Gastroesophageal sphincter (tissue), 4 donors: ENCODE results near the gene DPP7. TPM values are rescaled to one million over a fixed set of nuclear protein-coding genes. Genes with fewer than 3 reads are reported as not detected.

Experiments
- ATAC-seq: fragments of 150-250 bp; one replicate; pipeline ENCODE4 v1.9.1; 2016; ENCODE audit warnings: mild to moderate bottlenecking, moderate library complexity
- H3K27ac ChIP-seq, 4 donors: fragments of 200-600 bp; sonication (generic) in 3 of 4; 1 replicate in 3 of 4; 2 replicates in 1 of 4; pipeline ENCODE4 v1.5.1; 2016 to 2019
- H3K27me3 ChIP-seq: fragments of 200-600 bp; sonication (generic); one replicate; pipeline ENCODE4 v1.5.1; 2019
- H3K36me3 ChIP-seq, 2 donors: fragments of 200-600 bp; sonication (generic); one replicate each; pipeline ENCODE4 v1.5.1; 2019; ENCODE audit warnings: control low read depth in 1 of 2
- H3K4me1 ChIP-seq, 3 donors: fragments of 200-600 bp; sonication (generic); 1 replicate in 2 of 3; 2 replicates in 1 of 3; pipeline ENCODE4 v1.5.1; 2016 to 2019; ENCODE audit warnings: control low read depth in 2 of 3
- H3K4me3 ChIP-seq, 2 donors: fragments of 200-600 bp; sonication (generic); one replicate each; pipeline ENCODE4 v1.5.1; 2019; ENCODE audit warnings: mild to moderate bottlenecking in 1 of 2, moderate library complexity in 1 of 2
- H3K9me3 ChIP-seq, 3 donors: fragments of 200-600 bp; sonication (generic); one replicate each; pipeline ENCODE4 v1.5.1; 2017 to 2019; ENCODE audit warnings: control low read depth in 2 of 3
- CTCF ChIP-seq, 4 experiments: fragments of 200-600 bp in 2 of 4; fragments of 450-650 bp in 2 of 4; sonication (generic) in 1 of 4; IDR thresholded peaks; one replicate each; pipeline ENCODE4 v1.5.1; 2017 to 2019; ENCODE audit warnings: antibody characterized with exemption in 4 of 4, mild to moderate bottlenecking in 2 of 4, moderate library complexity in 2 of 4
- EP300 ChIP-seq: sonication (generic); formaldehyde crosslinking; IDR thresholded peaks from one replicate; pipeline ENCODE4 v1.6.1; 2017; ENCODE audit warnings: antibody characterized with exemption, mild to moderate bottlenecking
- POLR2A ChIP-seq, 2 donors: fragments of 450-650 bp; IDR thresholded peaks; one replicate each; pipeline ENCODE4 v1.6.1; 2017; ENCODE audit warnings: antibody characterized with exemption in 2 of 2, mild to moderate bottlenecking in 2 of 2, moderate library complexity in 1 of 2
- POLR2AphosphoS5 ChIP-seq: sonication (generic); formaldehyde crosslinking; IDR thresholded peaks from one replicate; pipeline ENCODE4 v1.6.1; 2017; ENCODE audit warnings: antibody characterized with exemption
- WGBS, 2 donors: methylation state at CpG; one replicate each; pipeline ENCODE4 v1.1.5; 2018; ENCODE audit warnings: low coverage in 1 of 2; 5-methylcytosine and 5-hydroxymethylcytosine counted together
- total RNA-seq, 4 donors: library from RNA; depleted of rRNA; stranded (reverse); fragments of >200 nt; gene quantifications; one replicate each; pipeline ENCODE4 v1.1.0, GENCODE V29; 2016

DPP7 gene
- total RNA-seq, 4 donors from 2014 or later, result 74.5 to 124 (median 111) TPM

- Histone ChIP-seq H3K4me1 (peaks cover 0 to 26% (median 3%) of the 10 kb centered on the region in 3 donors), H3K27ac (no peak overlapping the region), H3K27me3 (peaks cover 91% of the 10 kb centered on the region), H3K4me3 (no peak overlapping the region), H3K9me3 (peaks cover 0 to 19% (median 0%) of the 10 kb centered on the region in 3 donors), H3K36me3 (no peaks in the 10 kb centered on the region)
- TF ChIP-seq EP300, result no peak
- 63% methylated on average over 3 of the region's 4 CpGs; no CpG with 5 or more reads in 1 of the 2 donors for WGBS, 2 donors
- no peak for ATAC-seq
These were observed 19.7 kb upstream of the DPP7 start for GRCh38 chr9:137134191-137134590.

- no peak for ATAC-seq
These were observed 15.7 kb upstream of the DPP7 start for GRCh38 chr9:137130176-137130755.

GRCh38 chr9:137129456-137130175, 15.1 kb upstream of the DPP7 start:
- peak overlapping the region in 3 of 4 donors; percentile 68 to 77 (median 76) for H3K27ac ChIP-seq
- H3K4me1 ChIP-seq, result peaks cover 0 to 38% (median 12%) of the 10 kb centered on the region in 3 donors
- H3K9me3 ChIP-seq, result peaks cover 0 to 19% (median 0%) of the 10 kb centered on the region in 3 donors
- ATAC-seq, result peak; percentile 96
- WGBS, 2 donors, result no CpG with 5 or more reads among the region's 86 CpGs
- peak overlapping the region; percentile 37 to 66 for H3K4me3 ChIP-seq
- H3K27me3 ChIP-seq, result peaks cover 45% of the 10 kb centered on the region
- TF ChIP-seq POLR2AphosphoS5 (peak; percentile 38), POLR2A (IDR thresholded peaks at IDR 0.05) (peak; percentile 27 to 28), CTCF (IDR thresholded peaks at IDR 0.05) (no peak)
- no peaks in the 10 kb centered on the region for H3K36me3 ChIP-seq

More at GRCh38 chr9:137130176-137130755, 15.7 kb upstream of the DPP7 start:
- peak overlapping the region; percentile 37 to 66 for H3K4me3 ChIP-seq
- peaks cover 0 to 38% (median 12%) of the 10 kb centered on the region in 3 donors for H3K4me1 ChIP-seq
- no CpG with 5 or more reads among the region's 58 CpGs for WGBS, 2 donors
- H3K9me3 ChIP-seq, result peaks cover 0 to 19% (median 0%) of the 10 kb centered on the region in 3 donors
- TF ChIP-seq POLR2AphosphoS5, result no peak
- no peak for TF ChIP-seq POLR2A (IDR thresholded peaks at IDR 0.05)
- TF ChIP-seq CTCF (IDR thresholded peaks at IDR 0.05), result no peak
- no peak for TF ChIP-seq EP300
- peaks cover 52% of the 10 kb centered on the region for H3K27me3 ChIP-seq
- no peaks in the 10 kb centered on the region for H3K36me3 ChIP-seq
- peak overlapping the region in 3 of 4 donors; percentile 68 to 77 (median 76) for H3K27ac ChIP-seq

GRCh38 chr9:137128862-137129455, 14.4 kb upstream of the DPP7 start:
- Histone ChIP-seq H3K4me3 (peak overlapping the region; percentile 37 to 66), H3K9me3 (peaks cover 0 to 19% (median 0%) of the 10 kb centered on the region in 3 donors), H3K27me3 (peaks cover 39% of the 10 kb centered on the region), H3K36me3 (no peaks in the 10 kb centered on the region), H3K27ac (peak overlapping the region in 3 of 4 donors; percentile 68 to 77 (median 76)), H3K4me1 (peaks cover 0 to 38% (median 12%) of the 10 kb centered on the region in 3 donors)
- 48 to 64% methylated on average over 9 to 16 of the region's 37 CpGs for WGBS, 2 donors
- ATAC-seq, result no peak
- TF ChIP-seq POLR2AphosphoS5 (no peak), POLR2A (IDR thresholded peaks at IDR 0.05) (no peak), CTCF (IDR thresholded peaks at IDR 0.05) (no peak), EP300 (no peak)

GRCh38 chr9:137128158-137128861, 13.8 kb upstream of the DPP7 start:
- peaks cover 0 to 38% (median 12%) of the 10 kb centered on the region in 3 donors for H3K4me1 ChIP-seq
- H3K27ac ChIP-seq, result peak overlapping the region in 2 of 4 donors; percentile 37 to 77
- TF ChIP-seq POLR2AphosphoS5 (no peak), EP300 (no peak), CTCF (IDR thresholded peaks at IDR 0.05) (no peak), POLR2A (IDR thresholded peaks at IDR 0.05) (no peak)
- 72 to 76% methylated on average over 6 to 15 of the region's 19 CpGs for WGBS, 2 donors
- peaks cover 0 to 19% (median 0%) of the 10 kb centered on the region in 3 donors for H3K9me3 ChIP-seq
- H3K36me3 ChIP-seq, result no peaks in the 10 kb centered on the region
- H3K4me3 ChIP-seq, result peak overlapping the region in 1 of 2 donors; percentile 66
- H3K27me3 ChIP-seq, result peaks cover 32% of the 10 kb centered on the region
- ATAC-seq, result no peak
